ENCODE results near the gene COG7. TPM values are rescaled to one million over a fixed set of nuclear protein-coding genes. Genes with fewer than 3 reads are reported as not detected.
A peak's percentile ranks its signal among the peaks of the same experiment; 100 is the strongest.
"Not testable (repeated sequence)": the region's sequence is repeated elsewhere in the genome, so short reads cannot be mapped to it uniquely, and the experiment has no call there.

COG7 gene
- total RNA-seq, 1 donor from 2014 or later: 12.5 TPM

DNA sequence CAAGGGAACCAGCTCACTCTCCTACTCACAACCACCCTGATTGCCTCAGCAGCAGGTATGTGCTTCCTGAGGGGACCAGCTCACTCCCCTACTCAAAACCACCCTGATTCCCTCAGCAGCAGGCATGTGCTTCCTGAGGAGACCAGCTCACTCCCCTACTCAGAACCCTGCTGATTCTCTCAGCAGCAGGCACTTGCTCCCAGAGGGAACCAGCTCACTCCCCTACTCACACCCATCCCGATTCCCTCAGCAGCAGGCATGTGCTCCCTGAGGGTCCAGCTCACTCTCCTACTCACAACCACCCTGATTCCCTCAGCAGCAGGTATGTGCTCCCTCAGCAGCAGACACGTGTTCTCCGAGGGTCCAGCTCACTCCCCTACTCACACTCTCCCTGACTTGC, 26.1 kb upstream of the COG7 start:
- no peak overlapping the region for H3K9ac ChIP-seq (ENCODE audit: low read depth in 1 of 3, low read length in 3 of 3)
- no peak overlapping the region for H3K4me3 ChIP-seq (ENCODE audit: low read length in 3 of 3)
- no peaks in the 10 kb centered on the region for H3K9me3 ChIP-seq (ENCODE audit: control insufficient read depth in 3 of 3, low read length in 3 of 3)
- no peak overlapping the region for H3K27ac ChIP-seq (ENCODE audit: low read depth, low read length)
- no peaks in the 10 kb centered on the region for H3K27me3 ChIP-seq (ENCODE audit: control insufficient read depth in 3 of 3, insufficient read depth in 3 of 3, low read length in 3 of 3)
- H3K4me1 ChIP-seq (ENCODE audit: control insufficient read depth in 3 of 3, insufficient read depth in 3 of 3, low read length in 3 of 3): no peaks in the 10 kb centered on the region
- H3K36me3 ChIP-seq (ENCODE audit: control insufficient read depth in 3 of 3, insufficient read depth in 3 of 3, low read length in 3 of 3): peaks cover 69 to 86% (median 77%) of the 10 kb centered on the region in 3 donors

DNA sequence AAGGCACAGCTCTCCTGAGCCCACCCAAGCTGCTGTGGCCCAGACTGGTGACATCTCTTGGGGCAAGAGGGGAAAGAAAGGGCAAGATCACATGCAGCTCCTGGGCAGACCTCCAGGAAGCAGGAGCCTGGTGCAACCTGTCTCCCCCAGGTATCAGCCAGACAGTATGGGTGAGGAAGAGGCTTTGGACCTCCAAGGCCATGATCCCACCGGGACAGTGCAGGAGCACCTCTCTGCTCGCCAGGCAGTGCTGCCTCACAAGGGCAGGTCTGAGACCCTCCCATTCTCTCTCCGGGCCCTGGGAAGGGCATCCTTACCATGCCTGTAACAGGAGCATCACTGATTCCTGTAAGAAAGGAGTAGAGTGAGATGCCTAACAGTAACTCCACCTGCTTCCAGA, 25.6 kb upstream of the COG7 start:
- Histone ChIP-seq H3K27ac (ENCODE audit: low read depth, low read length) (no peak overlapping the region), H3K4me3 (ENCODE audit: low read length in 3 of 3) (no peak overlapping the region), H3K9me3 (ENCODE audit: control insufficient read depth in 3 of 3, low read length in 3 of 3) (no peaks in the 10 kb centered on the region), H3K4me1 (ENCODE audit: control insufficient read depth in 3 of 3, insufficient read depth in 3 of 3, low read length in 3 of 3) (no peaks in the 10 kb centered on the region), H3K9ac (ENCODE audit: low read depth in 1 of 3, low read length in 3 of 3) (no peak overlapping the region), H3K27me3 (ENCODE audit: control insufficient read depth in 3 of 3, insufficient read depth in 3 of 3, low read length in 3 of 3) (no peaks in the 10 kb centered on the region), H3K36me3 (ENCODE audit: control insufficient read depth in 3 of 3, insufficient read depth in 3 of 3, low read length in 3 of 3) (peaks cover 72 to 88% (median 81%) of the 10 kb centered on the region in 3 donors)

DNA sequence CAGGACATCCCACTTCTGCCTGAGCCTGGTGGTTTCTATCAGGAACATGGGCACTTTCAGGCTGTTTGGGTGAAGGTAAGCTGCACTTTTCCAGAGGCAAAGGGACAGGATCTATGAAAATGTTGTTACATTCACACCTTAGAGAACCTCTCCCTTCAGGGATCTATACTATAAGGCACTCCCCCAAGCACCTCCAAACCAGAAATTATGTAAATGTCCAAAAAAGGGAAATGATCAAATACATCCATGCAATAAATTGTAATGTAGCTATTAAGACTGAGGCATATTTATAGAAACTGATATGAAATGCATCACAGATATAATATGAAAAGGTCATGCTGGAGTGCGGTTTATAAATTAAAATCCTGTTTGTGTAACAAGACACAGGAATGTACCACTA, 23.3 kb upstream of the COG7 start:
- Histone ChIP-seq H3K9ac (ENCODE audit: low read depth in 1 of 3, low read length in 3 of 3) (no peak overlapping the region), H3K27me3 (ENCODE audit: control insufficient read depth in 3 of 3, insufficient read depth in 3 of 3, low read length in 3 of 3) (no peaks in the 10 kb centered on the region), H3K9me3 (ENCODE audit: control insufficient read depth in 3 of 3, low read length in 3 of 3) (no peaks in the 10 kb centered on the region), H3K36me3 (ENCODE audit: control insufficient read depth in 3 of 3, insufficient read depth in 3 of 3, low read length in 3 of 3) (peaks cover 58 to 69% (median 62%) of the 10 kb centered on the region in 3 donors), H3K4me1 (ENCODE audit: control insufficient read depth in 3 of 3, insufficient read depth in 3 of 3, low read length in 3 of 3) (no peaks in the 10 kb centered on the region), H3K27ac (ENCODE audit: low read depth, low read length) (no peak overlapping the region), H3K4me3 (ENCODE audit: low read length in 3 of 3) (no peak overlapping the region)

- Histone ChIP-seq H3K4me3 (ENCODE audit: low read length in 3 of 3) (no peak overlapping the region), H3K9me3 (ENCODE audit: control insufficient read depth in 3 of 3, low read length in 3 of 3) (no peaks in the 10 kb centered on the region), H3K9ac (ENCODE audit: low read depth in 1 of 3, low read length in 3 of 3) (no peak overlapping the region), H3K36me3 (ENCODE audit: control insufficient read depth in 3 of 3, insufficient read depth in 3 of 3, low read length in 3 of 3) (peaks cover 41 to 58% (median 47%) of the 10 kb centered on the region in 3 donors), H3K27me3 (ENCODE audit: control insufficient read depth in 3 of 3, insufficient read depth in 3 of 3, low read length in 3 of 3) (no peaks in the 10 kb centered on the region), H3K27ac (ENCODE audit: low read depth, low read length) (no peak overlapping the region), H3K4me1 (ENCODE audit: control insufficient read depth in 3 of 3, insufficient read depth in 3 of 3, low read length in 3 of 3) (peaks cover 0 to 12% (median 4%) of the 10 kb centered on the region in 3 donors)
Measured at GRCh38 chr16:23469814-23470213, 16.8 kb upstream of the COG7 start.

DNA sequence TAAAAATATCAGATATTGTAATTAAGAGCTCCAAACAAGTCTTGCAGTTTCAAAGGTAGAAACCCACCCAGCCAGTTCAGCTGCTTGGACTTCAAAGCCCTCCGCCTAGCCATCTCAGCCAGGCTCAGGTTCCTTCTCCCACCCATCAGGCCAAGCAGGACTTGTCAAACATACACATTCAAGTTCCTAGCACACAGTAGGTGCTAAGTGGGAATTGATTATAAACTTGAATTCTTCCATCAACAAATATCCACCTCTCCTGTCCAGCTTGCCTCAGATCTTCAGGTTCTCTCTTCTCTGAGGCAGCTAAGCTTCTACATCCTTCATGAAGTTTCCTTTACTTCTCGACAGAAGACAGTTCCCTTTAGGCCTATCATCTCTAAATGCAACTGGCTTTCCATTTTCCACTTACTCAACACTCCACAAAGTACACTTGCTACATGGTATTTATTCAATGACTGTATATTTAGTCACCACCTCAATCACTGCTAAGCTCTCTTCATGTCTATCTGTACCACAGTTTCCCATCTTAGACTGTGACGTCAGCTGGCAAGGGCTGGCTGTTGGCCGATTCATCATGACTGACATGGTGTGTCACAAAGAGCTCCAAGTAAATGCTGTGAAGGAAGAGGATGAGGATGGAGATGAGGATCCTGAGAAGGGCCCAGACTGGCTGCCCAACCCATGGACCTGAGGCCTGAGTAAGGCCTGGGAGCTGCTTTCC, 13.3 kb upstream of the COG7 start:
- peaks cover 8 to 30% (median 12%) of the 10 kb centered on the region in 3 donors for H3K4me1 ChIP-seq (ENCODE audit: control insufficient read depth in 3 of 3, insufficient read depth in 3 of 3, low read length in 3 of 3)
- no peaks in the 10 kb centered on the region for H3K27me3 ChIP-seq (ENCODE audit: control insufficient read depth in 3 of 3, insufficient read depth in 3 of 3, low read length in 3 of 3)
- no peak overlapping the region for H3K4me3 ChIP-seq (ENCODE audit: low read length in 3 of 3)
- no peaks in the 10 kb centered on the region for H3K9me3 ChIP-seq (ENCODE audit: control insufficient read depth in 3 of 3, low read length in 3 of 3)
- no peak overlapping the region for H3K9ac ChIP-seq (ENCODE audit: low read depth in 1 of 3, low read length in 3 of 3)
- H3K36me3 ChIP-seq (ENCODE audit: control insufficient read depth in 3 of 3, insufficient read depth in 3 of 3, low read length in 3 of 3): peaks cover 31 to 44% (median 39%) of the 10 kb centered on the region in 3 donors
- no peak overlapping the region for H3K27ac ChIP-seq (ENCODE audit: low read depth, low read length)

GRCh38 chr16:23465179-23465578, 12.2 kb upstream of the COG7 start:
- Histone ChIP-seq H3K36me3 (ENCODE audit: control insufficient read depth in 3 of 3, insufficient read depth in 3 of 3, low read length in 3 of 3) (peaks cover 31 to 43% (median 37%) of the 10 kb centered on the region in 3 donors), H3K27ac (ENCODE audit: low read depth, low read length) (no peak overlapping the region), H3K9me3 (ENCODE audit: control insufficient read depth in 3 of 3, low read length in 3 of 3) (no peaks in the 10 kb centered on the region)

DNA sequence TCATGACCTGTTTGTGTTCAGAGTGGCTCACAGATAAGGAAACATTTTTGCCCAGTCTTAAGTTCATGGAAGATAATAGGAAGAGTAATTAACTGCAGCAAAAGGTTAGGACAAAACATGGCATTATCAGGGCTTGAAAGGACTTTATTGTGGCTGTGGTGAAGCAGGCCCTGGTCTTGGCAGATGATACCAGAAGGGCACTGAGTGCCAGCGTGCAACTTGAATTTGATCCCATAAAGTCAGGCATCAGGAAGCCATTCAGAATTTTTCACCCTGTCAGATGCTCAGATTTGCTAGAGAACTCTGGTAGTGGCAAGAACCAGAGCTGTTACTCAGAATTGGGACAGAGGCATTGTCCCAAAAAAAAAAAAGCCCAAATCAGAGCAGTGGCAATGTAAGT, 11.2 kb upstream of the COG7 start:
- Histone ChIP-seq H3K4me1 (ENCODE audit: control insufficient read depth in 3 of 3, insufficient read depth in 3 of 3, low read length in 3 of 3) (peaks cover 8 to 25% (median 8%) of the 10 kb centered on the region in 3 donors), H3K9ac (ENCODE audit: low read depth in 1 of 3, low read length in 3 of 3) (peak overlapping the region in 2 of 3 donors; percentile 6 to 47), H3K4me3 (ENCODE audit: low read length in 3 of 3) (no peak overlapping the region)

More at GRCh38 chr16:23465179-23465578, 12.2 kb upstream of the COG7 start:
- no peak overlapping the region for H3K9ac ChIP-seq (ENCODE audit: low read depth in 1 of 3, low read length in 3 of 3)
- H3K4me1 ChIP-seq (ENCODE audit: control insufficient read depth in 3 of 3, insufficient read depth in 3 of 3, low read length in 3 of 3): peaks cover 8 to 30% (median 12%) of the 10 kb centered on the region in 3 donors
- H3K27me3 ChIP-seq (ENCODE audit: control insufficient read depth in 3 of 3, insufficient read depth in 3 of 3, low read length in 3 of 3): no peaks in the 10 kb centered on the region
- H3K4me3 ChIP-seq (ENCODE audit: low read length in 3 of 3): no peak overlapping the region

DNA sequence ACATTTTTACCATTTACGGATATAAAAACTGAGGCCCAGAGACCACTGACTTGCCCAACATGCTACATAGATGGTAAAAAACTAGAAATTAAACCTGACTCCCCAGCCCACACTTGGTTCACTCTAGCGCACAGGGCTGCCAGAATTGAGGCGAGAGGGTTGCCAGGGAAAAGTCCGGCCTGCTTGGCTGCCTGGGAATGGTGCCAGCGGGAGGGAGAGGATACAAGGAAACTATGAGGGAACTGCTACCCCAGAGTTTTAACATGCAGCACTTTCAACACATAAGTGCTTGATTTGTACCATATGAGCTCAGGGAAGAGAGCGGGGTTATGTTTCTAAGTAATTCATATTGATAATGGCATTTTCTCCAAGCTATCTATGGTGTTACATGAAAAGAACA, 10.0 kb upstream of the COG7 start:
- Histone ChIP-seq H3K36me3 (ENCODE audit: control insufficient read depth in 3 of 3, insufficient read depth in 3 of 3, low read length in 3 of 3) (peaks cover 21 to 26% (median 21%) of the 10 kb centered on the region in 3 donors), H3K9ac (ENCODE audit: low read depth in 1 of 3, low read length in 3 of 3) (peak overlapping the region in 2 of 3 donors; percentile 8 to 50), H3K4me1 (ENCODE audit: control insufficient read depth in 3 of 3, insufficient read depth in 3 of 3, low read length in 3 of 3) (peaks cover 8 to 25% (median 8%) of the 10 kb centered on the region in 3 donors)
- H3K27me3 ChIP-seq (ENCODE audit: control insufficient read depth in 3 of 3, insufficient read depth in 3 of 3, low read length in 3 of 3); H3K9me3 ChIP-seq (ENCODE audit: control insufficient read depth in 3 of 3, low read length in 3 of 3); H3K4me3 ChIP-seq (ENCODE audit: low read length in 3 of 3); H3K27ac ChIP-seq (ENCODE audit: low read depth, low read length): not testable (repeated sequence)

More for the DNA sequence above, 11.2 kb upstream of the COG7 start:
- Histone ChIP-seq H3K36me3 (ENCODE audit: control insufficient read depth in 3 of 3, insufficient read depth in 3 of 3, low read length in 3 of 3) (peaks cover 26 to 33% (median 28%) of the 10 kb centered on the region in 3 donors), H3K27ac (ENCODE audit: low read depth, low read length) (no peak overlapping the region), H3K27me3 (ENCODE audit: control insufficient read depth in 3 of 3, insufficient read depth in 3 of 3, low read length in 3 of 3) (no peaks in the 10 kb centered on the region), H3K9me3 (ENCODE audit: control insufficient read depth in 3 of 3, low read length in 3 of 3) (no peaks in the 10 kb centered on the region)

- H3K27ac ChIP-seq (ENCODE audit: low read depth, low read length): no peak overlapping the region
- no peaks in the 10 kb centered on the region for H3K36me3 ChIP-seq (ENCODE audit: control insufficient read depth in 3 of 3, insufficient read depth in 3 of 3, low read length in 3 of 3)
- H3K27me3 ChIP-seq (ENCODE audit: control insufficient read depth in 3 of 3, insufficient read depth in 3 of 3, low read length in 3 of 3): no peaks in the 10 kb centered on the region
- H3K4me3 ChIP-seq (ENCODE audit: low read length in 3 of 3): peak overlapping the region; percentile 96 to 100 (median 98)
- H3K9me3 ChIP-seq (ENCODE audit: control insufficient read depth in 3 of 3, low read length in 3 of 3): no peaks in the 10 kb centered on the region
- H3K4me1 ChIP-seq (ENCODE audit: control insufficient read depth in 3 of 3, insufficient read depth in 3 of 3, low read length in 3 of 3): peaks cover 5 to 17% (median 12%) of the 10 kb centered on the region in 3 donors
- H3K9ac ChIP-seq (ENCODE audit: low read depth in 1 of 3, low read length in 3 of 3): peak overlapping the region; percentile 93 to 96 (median 93)
Measured at GRCh38 chr16:23453338-23454052, 506 bp upstream of the COG7 start.

GRCh38 chr16:23452221-23452571, 793 bp downstream of the COG7 start:
- peak overlapping the region; percentile 96 to 100 (median 98) for H3K4me3 ChIP-seq (ENCODE audit: low read length in 3 of 3)
- no peaks in the 10 kb centered on the region for H3K27me3 ChIP-seq (ENCODE audit: control insufficient read depth in 3 of 3, insufficient read depth in 3 of 3, low read length in 3 of 3)
- H3K27ac ChIP-seq (ENCODE audit: low read depth, low read length): peak overlapping the region; percentile 76
- peaks cover 5 to 17% (median 12%) of the 10 kb centered on the region in 3 donors for H3K4me1 ChIP-seq (ENCODE audit: control insufficient read depth in 3 of 3, insufficient read depth in 3 of 3, low read length in 3 of 3)
- no peaks in the 10 kb centered on the region for H3K36me3 ChIP-seq (ENCODE audit: control insufficient read depth in 3 of 3, insufficient read depth in 3 of 3, low read length in 3 of 3)
- H3K9me3 ChIP-seq (ENCODE audit: control insufficient read depth in 3 of 3, low read length in 3 of 3): no peaks in the 10 kb centered on the region
- H3K9ac ChIP-seq (ENCODE audit: low read depth in 1 of 3, low read length in 3 of 3): peak overlapping the region; percentile 93 to 96 (median 93)
